ENCODE data around the gene TRMT112. TPM values are rescaled to one million over a fixed set of nuclear protein-coding genes. Genes with fewer than 3 reads are reported as not detected.

TRMT112 gene
- total and polyA plus RNA-seq, 10 of the 15 experiments (the other 5 are each of a cell fraction or from before 2014, with no cell fraction given), result 212 to 455 (median 308) TPM

DNA sequence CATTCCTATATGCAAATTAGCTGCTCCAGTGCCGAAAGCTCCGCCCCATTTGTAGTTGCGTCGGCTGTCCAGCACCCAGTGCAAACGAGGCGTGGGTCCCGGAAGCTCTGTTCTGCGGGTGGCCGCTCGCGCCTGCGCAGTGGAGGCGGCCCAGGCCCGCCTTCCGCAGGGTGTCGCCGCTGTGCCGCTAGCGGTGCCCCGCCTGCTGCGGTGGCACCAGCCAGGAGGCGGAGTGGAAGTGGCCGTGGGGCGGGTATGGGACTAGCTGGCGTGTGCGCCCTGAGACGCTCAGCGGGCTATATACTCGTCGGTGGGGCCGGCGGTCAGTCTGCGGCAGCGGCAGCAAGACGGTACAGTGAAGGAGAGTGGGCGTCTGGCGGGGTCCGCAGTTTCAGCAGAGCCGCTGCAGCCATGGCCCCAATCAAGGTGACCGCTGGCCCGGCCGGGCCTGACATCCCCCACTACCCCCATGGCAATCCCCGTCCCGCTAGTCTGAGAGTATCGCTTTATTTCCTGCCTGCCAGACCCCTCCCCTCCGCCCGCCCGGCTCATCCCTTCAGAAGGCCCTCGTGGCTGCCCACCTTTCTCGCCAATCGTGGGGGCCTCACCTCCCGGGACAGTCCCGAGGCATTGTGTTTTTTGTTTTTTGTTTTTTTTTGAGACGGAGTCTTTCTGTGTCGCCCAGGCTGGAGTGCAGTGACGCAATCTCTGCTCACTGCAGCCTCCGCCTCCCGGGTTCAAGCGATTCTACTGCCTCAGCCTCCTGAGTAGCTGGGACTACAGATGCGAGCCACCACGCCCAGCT, 804 bp upstream of the TRMT112 start, which contains the start of gene PRDX5 (continued):
- TF ChIP-seq, protein P1, sequence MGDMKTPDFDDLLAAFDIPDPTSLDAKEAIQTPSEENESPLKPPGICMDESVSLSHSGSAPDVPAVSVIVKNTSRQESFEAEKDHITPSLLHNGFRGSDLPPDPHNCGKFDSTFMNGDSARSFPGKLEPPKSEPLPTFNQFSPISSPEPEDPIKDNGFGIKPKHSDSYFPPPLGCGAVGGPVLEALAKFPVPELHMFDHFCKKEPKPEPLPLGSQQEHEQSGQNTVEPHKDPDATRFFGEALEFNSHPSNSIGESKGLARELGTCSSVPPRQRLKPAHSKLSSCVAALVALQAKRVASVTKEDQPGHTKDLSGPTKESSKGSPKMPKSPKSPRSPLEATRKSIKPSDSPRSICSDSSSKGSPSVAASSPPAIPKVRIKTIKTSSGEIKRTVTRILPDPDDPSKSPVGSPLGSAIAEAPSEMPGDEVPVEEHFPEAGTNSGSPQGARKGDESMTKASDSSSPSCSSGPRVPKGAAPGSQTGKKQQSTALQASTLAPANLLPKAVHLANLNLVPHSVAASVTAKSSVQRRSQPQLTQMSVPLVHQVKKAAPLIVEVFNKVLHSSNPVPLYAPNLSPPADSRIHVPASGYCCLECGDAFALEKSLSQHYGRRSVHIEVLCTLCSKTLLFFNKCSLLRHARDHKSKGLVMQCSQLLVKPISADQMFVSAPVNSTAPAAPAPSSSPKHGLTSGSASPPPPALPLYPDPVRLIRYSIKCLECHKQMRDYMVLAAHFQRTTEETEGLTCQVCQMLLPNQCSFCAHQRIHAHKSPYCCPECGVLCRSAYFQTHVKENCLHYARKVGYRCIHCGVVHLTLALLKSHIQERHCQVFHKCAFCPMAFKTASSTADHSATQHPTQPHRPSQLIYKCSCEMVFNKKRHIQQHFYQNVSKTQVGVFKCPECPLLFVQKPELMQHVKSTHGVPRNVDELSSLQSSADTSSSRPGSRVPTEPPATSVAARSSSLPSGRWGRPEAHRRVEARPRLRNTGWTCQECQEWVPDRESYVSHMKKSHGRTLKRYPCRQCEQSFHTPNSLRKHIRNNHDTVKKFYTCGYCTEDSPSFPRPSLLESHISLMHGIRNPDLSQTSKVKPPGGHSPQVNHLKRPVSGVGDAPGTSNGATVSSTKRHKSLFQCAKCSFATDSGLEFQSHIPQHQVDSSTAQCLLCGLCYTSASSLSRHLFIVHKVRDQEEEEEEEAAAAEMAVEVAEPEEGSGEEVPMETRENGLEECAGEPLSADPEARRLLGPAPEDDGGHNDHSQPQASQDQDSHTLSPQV (IDR thresholded peaks at IDR 0.05), result no peak
- TF ChIP-seq MYC (IDR thresholded peaks at IDR 0.05; ENCODE audit: insufficient read depth, insufficient read length, insufficient replicate concordance, low read length, severe bottlenecking) (no peak), USF2 (IDR thresholded peaks at IDR 0.05; ENCODE audit: borderline replicate concordance, low read depth, low read length) (no peak), STAT1 (conservative IDR thresholded peaks at IDR 0.05) (no peak), TBL1XR1 (IDR thresholded peaks at IDR 0.05; ENCODE audit: low read depth, low read length) (no peak), NR2C1 (IDR thresholded peaks at IDR 0.05) (no peak), BRCA1 (IDR thresholded peaks at IDR 0.05; ENCODE audit: low read depth, low read length) (no peak), EP300 (IDR thresholded peaks at IDR 0.05; ENCODE audit: borderline replicate concordance in 1 of 2, control insufficient read depth in 1 of 2, low read depth in 2 of 2, low read length in 2 of 2) (no peak), USF1 (IDR thresholded peaks at IDR 0.05; ENCODE audit: borderline replicate concordance, extremely low read length, insufficient read depth, low read depth, low read length) (no peak), HDAC6 (IDR thresholded peaks at IDR 0.05; ENCODE audit: unreplicated experiment) (no peak), CBX5 (IDR thresholded peaks at IDR 0.05; ENCODE audit: low read depth) (no peak), NFYB (IDR thresholded peaks at IDR 0.05; ENCODE audit: insufficient read depth, low read depth, low read length) (no peak), MTA3 (IDR thresholded peaks at IDR 0.05; ENCODE audit: borderline replicate concordance, low read length) (no peak; the same call in 1 of the 2 replicates)
- TF ChIP-seq, protein P2, sequence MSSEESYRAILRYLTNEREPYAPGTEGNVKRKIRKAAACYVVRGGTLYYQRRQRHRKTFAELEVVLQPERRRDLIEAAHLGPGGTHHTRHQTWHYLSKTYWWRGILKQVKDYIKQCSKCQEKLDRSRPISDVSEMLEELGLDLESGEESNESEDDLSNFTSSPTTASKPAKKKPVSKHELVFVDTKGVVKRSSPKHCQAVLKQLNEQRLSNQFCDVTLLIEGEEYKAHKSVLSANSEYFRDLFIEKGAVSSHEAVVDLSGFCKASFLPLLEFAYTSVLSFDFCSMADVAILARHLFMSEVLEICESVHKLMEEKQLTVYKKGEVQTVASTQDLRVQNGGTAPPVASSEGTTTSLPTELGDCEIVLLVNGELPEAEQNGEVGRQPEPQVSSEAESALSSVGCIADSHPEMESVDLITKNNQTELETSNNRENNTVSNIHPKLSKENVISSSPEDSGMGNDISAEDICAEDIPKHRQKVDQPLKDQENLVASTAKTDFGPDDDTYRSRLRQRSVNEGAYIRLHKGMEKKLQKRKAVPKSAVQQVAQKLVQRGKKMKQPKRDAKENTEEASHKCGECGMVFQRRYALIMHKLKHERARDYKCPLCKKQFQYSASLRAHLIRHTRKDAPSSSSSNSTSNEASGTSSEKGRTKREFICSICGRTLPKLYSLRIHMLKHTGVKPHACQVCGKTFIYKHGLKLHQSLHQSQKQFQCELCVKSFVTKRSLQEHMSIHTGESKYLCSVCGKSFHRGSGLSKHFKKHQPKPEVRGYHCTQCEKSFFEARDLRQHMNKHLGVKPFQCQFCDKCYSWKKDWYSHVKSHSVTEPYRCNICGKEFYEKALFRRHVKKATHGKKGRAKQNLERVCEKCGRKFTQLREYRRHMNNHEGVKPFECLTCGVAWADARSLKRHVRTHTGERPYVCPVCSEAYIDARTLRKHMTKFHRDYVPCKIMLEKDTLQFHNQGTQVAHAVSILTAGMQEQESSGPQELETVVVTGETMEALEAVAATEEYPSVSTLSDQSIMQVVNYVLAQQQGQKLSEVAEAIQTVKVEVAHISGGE (CRISPR knock-in tag; IDR thresholded peaks at IDR 0.05), result no peak
- TF ChIP-seq, protein P3, sequence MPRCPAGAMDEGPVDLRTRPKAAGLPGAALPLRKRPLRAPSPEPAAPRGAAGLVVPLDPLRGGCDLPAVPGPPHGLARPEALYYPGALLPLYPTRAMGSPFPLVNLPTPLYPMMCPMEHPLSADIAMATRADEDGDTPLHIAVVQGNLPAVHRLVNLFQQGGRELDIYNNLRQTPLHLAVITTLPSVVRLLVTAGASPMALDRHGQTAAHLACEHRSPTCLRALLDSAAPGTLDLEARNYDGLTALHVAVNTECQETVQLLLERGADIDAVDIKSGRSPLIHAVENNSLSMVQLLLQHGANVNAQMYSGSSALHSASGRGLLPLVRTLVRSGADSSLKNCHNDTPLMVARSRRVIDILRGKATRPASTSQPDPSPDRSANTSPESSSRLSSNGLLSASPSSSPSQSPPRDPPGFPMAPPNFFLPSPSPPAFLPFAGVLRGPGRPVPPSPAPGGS (IDR thresholded peaks at IDR 0.05; ENCODE audit: borderline replicate concordance, insufficient read depth, low read depth, low read length, poor library complexity, severe bottlenecking), result peak; percentile 37

Data from GM12878 (cell line).